GM12872 (cell line): ENCODE measurements around the gene HMBS.

Source experiments
- CTCF ChIP-seq: IDR thresholded peaks from 3 replicates; pipeline ENCODE4 v1.5.1; 2011; ENCODE audit warnings: low read depth, mild to moderate bottlenecking, low read length, moderate library complexity; ENCODE audit not compliant: insufficient read depth

HMBS gene

GRCh38 chr11:119134389-119134978, 49.8 kb downstream of the HMBS start:
- TF ChIP-seq CTCF = peak; percentile 78
